SK-N-SH (cell line): ENCODE data around the gene HK2. TPM values are rescaled to one million over a fixed set of nuclear protein-coding genes. Genes with fewer than 3 reads are reported as not detected.

Experiments
- CTCF ChIA-PET: fragments of 300-600, 350-600 bp; formaldehyde crosslinking; extraction: SDS; loops from one replicate; lab custom pipeline; 2021; lab: Yijun Ruan, JAX
- POLR2A ChIA-PET: fragments of 350-600 bp; sonication (Branson Sonifier 250); formaldehyde crosslinking; extraction: SDS; loops from one replicate; lab custom pipeline; 2020; ENCODE audit warnings: antibody characterized with exemption, inconsistent platforms; lab: Yijun Ruan, JAX
- DNase-seq: peaks from one replicate; pipeline ENCODE4 v3.0.0; 2012
- H2AFZ ChIP-seq: fragments of 200-600 bp; sonication (generic); 2 replicates; pipeline ENCODE4 v1.8.1; 2016; ENCODE audit warnings: antibody characterized with exemption, mild to moderate bottlenecking, low read depth
- H3F3A ChIP-seq: fragments of 200-600 bp; sonication (generic); replicated peaks from 2 replicates; pipeline ENCODE3; 2016; ENCODE audit warnings: antibody characterized with exemption, mild to moderate bottlenecking; ENCODE audit not compliant: insufficient read depth
- H3K27ac ChIP-seq, 2 experiments: fragments of 200-500 bp in 1 of 2; fragments of 200-600 bp in 1 of 2; sonication (Bioruptor generic) in 1 of 2; sonication (generic), shearing (Covaris generic) in 1 of 2; 2 replicates each; pipeline versions ENCODE4 v1.5.1 to v1.6.1; 2014 to 2016; ENCODE audit warnings: low read depth in 2 of 2, inconsistent platforms in 1 of 2, low read length in 1 of 2, mild to moderate bottlenecking in 1 of 2, mixed read lengths in 1 of 2
- H3K27me3 ChIP-seq: fragments of 200-600 bp; sonication (generic), shearing (Covaris generic); 2 replicates; pipeline ENCODE4 v1.6.1; 2016; ENCODE audit warnings: mixed run types; ENCODE audit not compliant: insufficient read depth
- H3K36me3 ChIP-seq, 2 experiments: fragments of 200-500 bp in 1 of 2; fragments of 200-600 bp in 1 of 2; sonication (Bioruptor generic) in 1 of 2; sonication (generic) in 1 of 2; replicated peaks in 1 of 2; 2 replicates each; pipeline versions ENCODE3 to v1.5.1; 2014 to 2016; ENCODE audit warnings: low read length in 1 of 2, mild to moderate bottlenecking in 1 of 2; ENCODE audit not compliant: insufficient read depth in 2 of 2, control insufficient read depth in 1 of 2
- H3K4me1 ChIP-seq, 2 experiments: fragments of 200-500 bp in 1 of 2; fragments of 200-600 bp in 1 of 2; sonication (Bioruptor generic) in 1 of 2; sonication (generic), shearing (Covaris generic) in 1 of 2; 2 replicates each; pipeline versions ENCODE4 v1.5.1 to v1.6.1; 2014 to 2016; ENCODE audit warnings: low read depth in 1 of 2, low read length in 1 of 2, mixed run types in 1 of 2; ENCODE audit not compliant: insufficient read depth in 2 of 2, control insufficient read depth in 1 of 2
- H3K4me2 ChIP-seq: fragments of 200-600 bp; sonication (generic), shearing (Covaris generic); 2 replicates; pipeline ENCODE4 v1.6.1; 2017; ENCODE audit warnings: mixed run types
- H3K4me3 ChIP-seq, 2 experiments: fragments of 200-500 bp in 1 of 2; fragments of 200-600 bp in 1 of 2; sonication (Bioruptor generic) in 1 of 2; sonication (generic), shearing (Covaris generic) in 1 of 2; 2 replicates each; pipeline versions ENCODE4 v1.5.1 to v1.8.1; 2014 to 2016; ENCODE audit warnings: low read depth in 2 of 2, inconsistent platforms in 1 of 2, low read length in 1 of 2, mild to moderate bottlenecking in 1 of 2, mixed read lengths in 1 of 2, moderate library complexity in 1 of 2
- H3K79me2 ChIP-seq: fragments of 200-600 bp; sonication (generic); 2 replicates; pipeline ENCODE4 v1.8.1; 2017; ENCODE audit warnings: mild to moderate bottlenecking; ENCODE audit not compliant: insufficient read depth
- H3K9ac ChIP-seq: fragments of 200-600 bp; sonication (generic); 2 replicates; pipeline ENCODE4 v1.6.1; 2017; ENCODE audit warnings: mixed run types
- H3K9me2 ChIP-seq: fragments of 200-600 bp; sonication (generic); 2 replicates; pipeline ENCODE4 v1.6.1; 2017; ENCODE audit warnings: mixed run types
- H3K9me3 ChIP-seq: fragments of 200-600 bp; sonication (generic); 2 replicates; pipeline ENCODE4 v1.6.1; 2017; ENCODE audit warnings: mixed run types, mild to moderate bottlenecking, moderate library complexity
- H4K20me1 ChIP-seq: fragments of 200-600 bp; sonication (generic); 2 replicates; pipeline ENCODE4 v1.6.1; 2017; ENCODE audit warnings: mild to moderate bottlenecking, mixed run types; ENCODE audit not compliant: insufficient read depth
- ELF1 ChIP-seq: IDR thresholded peaks from 2 replicates; pipeline ENCODE4 v1.4.0; 2012
- EZH2phosphoT487 ChIP-seq: fragments of 200-600 bp; sonication (generic); IDR thresholded peaks from 2 replicates; pipeline ENCODE4 v1.6.1; 2017; ENCODE audit warnings: low read depth, mixed run types, mild to moderate bottlenecking, antibody characterized with exemption, moderate library complexity, borderline replicate concordance
- GATA2 ChIP-seq: sonication (generic); formaldehyde crosslinking; IDR thresholded peaks from 2 replicates; pipeline ENCODE4 v1.5.0; 2020; ENCODE audit warnings: mild to moderate bottlenecking, missing genetic modification reagents
- MXI1 ChIP-seq: IDR thresholded peaks from 2 replicates; pipeline ENCODE4 v1.6.1; 2012; ENCODE audit warnings: mild to moderate bottlenecking, low read depth, low read length, improper control_type of control experiment
- NRF1 ChIP-seq: IDR thresholded peaks from 2 replicates; pipeline ENCODE4 v1.6.1; 2012; ENCODE audit warnings: low read depth, mild to moderate bottlenecking, low read length
- POLR2AphosphoS5 ChIP-seq: IDR thresholded peaks from 2 replicates; pipeline ENCODE4 v1.6.1; 2012; ENCODE audit warnings: low read depth, low read length
- RCOR1 ChIP-seq: fragments of 150-350 bp; IDR thresholded peaks from 2 replicates; pipeline ENCODE4 v1.6.1; 2017; ENCODE audit warnings: antibody characterized with exemption, low read length
- RXRA ChIP-seq: IDR thresholded peaks from 2 replicates; pipeline ENCODE4 v1.4.0; 2012; ENCODE audit warnings: low read depth, mild to moderate bottlenecking, borderline replicate concordance
- SIN3A ChIP-seq: IDR thresholded peaks from 2 replicates; pipeline ENCODE4 v1.6.1; 2012; ENCODE audit warnings: low read depth, mild to moderate bottlenecking, low read length, moderate library complexity, borderline replicate concordance
- SMC3 ChIP-seq: IDR thresholded peaks from 2 replicates; pipeline ENCODE4 v1.6.1; 2012; ENCODE audit warnings: low read depth, low read length, improper control_type of control experiment
- TEAD4 ChIP-seq: IDR thresholded peaks from 2 replicates; pipeline ENCODE4 v1.4.0; 2012; ENCODE audit warnings: mild to moderate bottlenecking, borderline replicate concordance; ENCODE audit not compliant: insufficient read depth
- WGBS: methylation state at CpG from one replicate; pipeline ENCODE4 v1.1.6; 2017; ENCODE audit warnings: low lambda C conversion rate; 5-methylcytosine and 5-hydroxymethylcytosine counted together
- polyA plus RNA-seq, 3 experiments: library from polyadenylated mRNA; depleted of rRNA; stranded (reverse); fragments of >200 nt; gene quantifications; 2 replicates each; pipeline ENCODE4 v1.2.3, GENCODE V29; 2012
- TF ChIP-seq, protein P1 (sequence below): fragments of 150-350 bp; IDR thresholded peaks from 2 replicates; pipeline ENCODE4 v1.6.1; 2016; ENCODE audit warnings: mild to moderate bottlenecking, low read depth, low read length
- TF ChIP-seq, protein P2 (sequence below): fragments of 150-350 bp; IDR thresholded peaks from 2 replicates; pipeline ENCODE4 v1.6.1; 2017; ENCODE audit warnings: antibody characterized with exemption, low read length, low read depth, borderline replicate concordance
- TF ChIP-seq, protein P3 (sequence below): fragments of 200-600 bp; sonication (generic); IDR thresholded peaks from 2 replicates; pipeline ENCODE4 v1.6.1; 2017; ENCODE audit warnings: antibody characterized with exemption, mild to moderate bottlenecking, moderate library complexity
- TF ChIP-seq, protein P4 (sequence below): IDR thresholded peaks from 2 replicates; pipeline ENCODE4 v1.4.0; 2012; ENCODE audit warnings: low read depth
- TF ChIP-seq, protein P5 (sequence below): IDR thresholded peaks from 2 replicates; pipeline ENCODE4 v1.4.0; 2012; ENCODE audit warnings: low read depth, borderline replicate concordance

Gene HK2
- polyA plus RNA-seq, 1 of the 3 experiments (the other 2 are of a cell fraction), result 13.5 TPM

DNA sequence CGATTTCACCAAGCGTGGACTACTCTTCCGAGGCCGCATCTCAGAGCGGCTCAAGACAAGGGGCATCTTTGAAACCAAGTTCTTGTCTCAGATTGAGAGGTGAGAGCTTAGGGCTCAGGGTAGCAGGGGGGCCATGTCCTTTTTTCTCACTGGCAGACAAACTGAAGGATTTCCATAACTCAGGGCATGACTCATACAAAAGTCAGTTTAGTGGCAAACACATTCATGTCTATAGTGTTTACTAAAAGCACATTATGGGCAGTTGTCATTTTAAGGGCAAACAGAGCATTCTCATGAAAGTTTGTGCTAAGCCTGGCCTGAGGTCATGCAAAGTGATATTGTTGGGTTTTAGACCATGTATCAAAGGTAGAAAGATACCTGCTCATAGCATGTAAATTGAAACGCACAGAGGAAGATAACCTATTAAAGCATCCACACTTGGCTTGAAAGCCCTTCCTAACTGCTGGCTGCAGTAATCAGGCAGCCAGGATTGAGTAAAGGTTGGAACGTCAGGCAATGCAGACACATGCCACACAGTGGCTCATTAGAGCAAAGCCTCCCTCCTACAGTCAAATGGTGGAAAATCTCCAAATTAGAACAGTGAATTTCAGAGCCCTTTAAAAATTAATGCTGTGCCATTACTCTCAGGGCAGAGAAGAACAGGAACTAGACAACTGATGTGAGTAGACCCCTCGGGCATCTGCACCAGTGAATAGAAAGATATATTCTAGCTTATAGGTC lies 54.2 kb downstream of the HK2 start (continued):
- TF ChIP-seq EZH2phosphoT487, result no peak

DNA sequence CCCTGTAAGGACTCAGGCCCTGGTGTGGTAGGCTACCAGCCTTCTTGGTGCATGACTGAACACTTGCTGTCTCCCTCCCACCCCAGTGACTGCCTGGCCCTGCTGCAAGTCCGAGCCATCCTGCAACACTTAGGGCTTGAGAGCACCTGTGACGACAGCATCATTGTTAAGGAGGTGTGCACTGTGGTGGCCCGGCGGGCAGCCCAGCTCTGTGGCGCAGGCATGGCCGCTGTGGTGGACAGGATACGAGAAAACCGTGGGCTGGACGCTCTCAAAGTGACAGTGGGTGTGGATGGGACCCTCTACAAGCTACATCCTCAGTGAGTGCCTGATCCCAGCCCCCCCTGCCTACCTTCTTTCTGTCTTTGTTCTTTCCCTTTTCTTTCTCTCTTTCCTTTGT lies 55.2 kb downstream of the HK2 start:
- Histone ChIP-seq H3K9me2 (no peaks in the 10 kb centered on the region), H3K9ac (no peak overlapping the region), H3K9me3 (no peaks in the 10 kb centered on the region), H3K36me3 (peaks cover 0 to 43% of the 10 kb centered on the region in 2 experiments), H2AFZ (no peak overlapping the region), H3K4me1 (peaks cover 13% of the 10 kb centered on the region in 2 experiments; a peak in 2 of 4 replicates), H3K27me3 (no peaks in the 10 kb centered on the region), H4K20me1 (no peaks in the 10 kb centered on the region), H3K27ac (no peak overlapping the region), H3K4me2 (no peak overlapping the region), H3K4me3 (no peak overlapping the region), H3F3A (peaks cover 24% of the 10 kb centered on the region), H3K79me2 (no peaks in the 10 kb centered on the region)
- TF ChIP-seq, protein P1, sequence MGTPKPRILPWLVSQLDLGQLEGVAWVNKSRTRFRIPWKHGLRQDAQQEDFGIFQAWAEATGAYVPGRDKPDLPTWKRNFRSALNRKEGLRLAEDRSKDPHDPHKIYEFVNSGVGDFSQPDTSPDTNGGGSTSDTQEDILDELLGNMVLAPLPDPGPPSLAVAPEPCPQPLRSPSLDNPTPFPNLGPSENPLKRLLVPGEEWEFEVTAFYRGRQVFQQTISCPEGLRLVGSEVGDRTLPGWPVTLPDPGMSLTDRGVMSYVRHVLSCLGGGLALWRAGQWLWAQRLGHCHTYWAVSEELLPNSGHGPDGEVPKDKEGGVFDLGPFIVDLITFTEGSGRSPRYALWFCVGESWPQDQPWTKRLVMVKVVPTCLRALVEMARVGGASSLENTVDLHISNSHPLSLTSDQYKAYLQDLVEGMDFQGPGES, result no peak
- TF ChIP-seq SMC3, result no peak
- TF ChIP-seq ELF1, result no peak
- TF ChIP-seq, protein P2, sequence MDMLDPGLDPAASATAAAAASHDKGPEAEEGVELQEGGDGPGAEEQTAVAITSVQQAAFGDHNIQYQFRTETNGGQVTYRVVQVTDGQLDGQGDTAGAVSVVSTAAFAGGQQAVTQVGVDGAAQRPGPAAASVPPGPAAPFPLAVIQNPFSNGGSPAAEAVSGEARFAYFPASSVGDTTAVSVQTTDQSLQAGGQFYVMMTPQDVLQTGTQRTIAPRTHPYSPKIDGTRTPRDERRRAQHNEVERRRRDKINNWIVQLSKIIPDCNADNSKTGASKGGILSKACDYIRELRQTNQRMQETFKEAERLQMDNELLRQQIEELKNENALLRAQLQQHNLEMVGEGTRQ, result no peak
- no peak for TF ChIP-seq NRF1
- TF ChIP-seq MXI1, result no peak
- ChIA-PET POLR2A (no interaction called here), CTCF (interaction anchor here (1.0 to 1.4 kb wide), 2 partner anchors 31 to 185 kb away, joined by 3 to 5 read pairs; no protein-coding TSS in a partner anchor)
- DNase-seq, result no peak
- WGBS, result 92% methylated on average over 2 of the region's 9 CpGs

DNA sequence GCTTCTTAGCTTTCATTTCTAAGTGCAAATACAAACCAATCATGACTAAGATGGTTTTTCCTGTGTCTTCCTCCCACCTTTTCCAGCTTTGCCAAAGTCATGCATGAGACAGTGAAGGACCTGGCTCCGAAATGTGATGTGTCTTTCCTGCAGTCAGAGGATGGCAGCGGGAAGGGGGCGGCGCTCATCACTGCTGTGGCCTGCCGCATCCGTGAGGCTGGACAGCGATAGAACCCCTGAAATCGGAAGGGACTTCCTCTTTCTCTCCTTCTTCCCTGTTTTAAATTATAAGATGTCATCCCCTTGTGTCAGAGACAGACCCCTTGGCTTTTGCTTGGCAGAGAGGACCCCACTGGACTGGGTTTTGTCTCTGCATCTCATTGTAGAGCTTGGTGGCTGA lies 56.8 kb downstream of the HK2 start:
- peaks cover 28% of the 10 kb centered on the region for H3F3A ChIP-seq
- no peak overlapping the region for H3K4me2 ChIP-seq
- no peaks in the 10 kb centered on the region for H3K79me2 ChIP-seq
- no peaks in the 10 kb centered on the region for H3K27me3 ChIP-seq
- no peak overlapping the region for H2AFZ ChIP-seq
- no peaks in the 10 kb centered on the region for H4K20me1 ChIP-seq
- POLR2A ChIA-PET, result no interaction called here
- 93% methylated on average over 8 of the region's 8 CpGs for WGBS
- no peak for DNase-seq
- no peak overlapping the region for H3K27ac ChIP-seq
- no peak overlapping the region for H3K4me3 ChIP-seq
- peaks cover 13% of the 10 kb centered on the region in 2 experiments; a peak in 2 of 4 replicates for H3K4me1 ChIP-seq
- CTCF ChIA-PET, result no interaction called here
- peaks cover 0 to 31% of the 10 kb centered on the region in 2 experiments for H3K36me3 ChIP-seq
- H3K9me2 ChIP-seq, result no peaks in the 10 kb centered on the region
- H3K9me3 ChIP-seq, result no peaks in the 10 kb centered on the region
- no peak overlapping the region for H3K9ac ChIP-seq
- no peak for TF ChIP-seq RCOR1
- no peak for TF ChIP-seq POLR2AphosphoS5
- TF ChIP-seq, protein P3, sequence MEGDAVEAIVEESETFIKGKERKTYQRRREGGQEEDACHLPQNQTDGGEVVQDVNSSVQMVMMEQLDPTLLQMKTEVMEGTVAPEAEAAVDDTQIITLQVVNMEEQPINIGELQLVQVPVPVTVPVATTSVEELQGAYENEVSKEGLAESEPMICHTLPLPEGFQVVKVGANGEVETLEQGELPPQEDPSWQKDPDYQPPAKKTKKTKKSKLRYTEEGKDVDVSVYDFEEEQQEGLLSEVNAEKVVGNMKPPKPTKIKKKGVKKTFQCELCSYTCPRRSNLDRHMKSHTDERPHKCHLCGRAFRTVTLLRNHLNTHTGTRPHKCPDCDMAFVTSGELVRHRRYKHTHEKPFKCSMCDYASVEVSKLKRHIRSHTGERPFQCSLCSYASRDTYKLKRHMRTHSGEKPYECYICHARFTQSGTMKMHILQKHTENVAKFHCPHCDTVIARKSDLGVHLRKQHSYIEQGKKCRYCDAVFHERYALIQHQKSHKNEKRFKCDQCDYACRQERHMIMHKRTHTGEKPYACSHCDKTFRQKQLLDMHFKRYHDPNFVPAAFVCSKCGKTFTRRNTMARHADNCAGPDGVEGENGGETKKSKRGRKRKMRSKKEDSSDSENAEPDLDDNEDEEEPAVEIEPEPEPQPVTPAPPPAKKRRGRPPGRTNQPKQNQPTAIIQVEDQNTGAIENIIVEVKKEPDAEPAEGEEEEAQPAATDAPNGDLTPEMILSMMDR, result no peak
- TF ChIP-seq, protein P2, result no peak
- TF ChIP-seq, protein P4, sequence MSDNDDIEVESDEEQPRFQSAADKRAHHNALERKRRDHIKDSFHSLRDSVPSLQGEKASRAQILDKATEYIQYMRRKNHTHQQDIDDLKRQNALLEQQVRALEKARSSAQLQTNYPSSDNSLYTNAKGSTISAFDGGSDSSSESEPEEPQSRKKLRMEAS, result no peak
- no peak for TF ChIP-seq RXRA
- TF ChIP-seq, protein P1, result no peak
- TF ChIP-seq SIN3A, result no peak
- no peak for TF ChIP-seq GATA2 (CRISPR knock-in tag)
- no peak for TF ChIP-seq NRF1
- TF ChIP-seq TEAD4, result no peak
- TF ChIP-seq, protein P5, sequence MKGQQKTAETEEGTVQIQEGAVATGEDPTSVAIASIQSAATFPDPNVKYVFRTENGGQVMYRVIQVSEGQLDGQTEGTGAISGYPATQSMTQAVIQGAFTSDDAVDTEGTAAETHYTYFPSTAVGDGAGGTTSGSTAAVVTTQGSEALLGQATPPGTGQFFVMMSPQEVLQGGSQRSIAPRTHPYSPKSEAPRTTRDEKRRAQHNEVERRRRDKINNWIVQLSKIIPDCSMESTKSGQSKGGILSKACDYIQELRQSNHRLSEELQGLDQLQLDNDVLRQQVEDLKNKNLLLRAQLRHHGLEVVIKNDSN, result no peak
